ENCODE measurements around the gene AKT2.

DNA sequence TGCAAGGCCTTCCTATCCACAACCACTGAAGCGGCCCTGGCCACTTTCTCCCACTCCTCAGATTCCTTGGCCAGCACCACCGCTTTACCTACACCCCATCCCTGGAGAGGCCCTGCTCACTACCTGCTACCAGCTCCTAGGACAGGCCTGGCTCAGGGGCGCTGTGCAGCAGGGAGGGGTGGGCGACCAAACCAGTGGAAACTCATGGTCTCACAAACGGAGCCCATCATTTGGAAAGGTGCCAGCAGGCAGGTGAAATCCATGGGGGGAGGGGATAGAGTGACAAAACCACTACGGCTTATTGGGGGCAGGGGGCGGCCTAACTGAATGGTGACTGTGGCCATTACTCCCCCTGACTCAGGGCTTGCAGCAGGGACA lies 35.4 kb upstream of the AKT2 start:
- TF ChIP-seq, protein P1, sequence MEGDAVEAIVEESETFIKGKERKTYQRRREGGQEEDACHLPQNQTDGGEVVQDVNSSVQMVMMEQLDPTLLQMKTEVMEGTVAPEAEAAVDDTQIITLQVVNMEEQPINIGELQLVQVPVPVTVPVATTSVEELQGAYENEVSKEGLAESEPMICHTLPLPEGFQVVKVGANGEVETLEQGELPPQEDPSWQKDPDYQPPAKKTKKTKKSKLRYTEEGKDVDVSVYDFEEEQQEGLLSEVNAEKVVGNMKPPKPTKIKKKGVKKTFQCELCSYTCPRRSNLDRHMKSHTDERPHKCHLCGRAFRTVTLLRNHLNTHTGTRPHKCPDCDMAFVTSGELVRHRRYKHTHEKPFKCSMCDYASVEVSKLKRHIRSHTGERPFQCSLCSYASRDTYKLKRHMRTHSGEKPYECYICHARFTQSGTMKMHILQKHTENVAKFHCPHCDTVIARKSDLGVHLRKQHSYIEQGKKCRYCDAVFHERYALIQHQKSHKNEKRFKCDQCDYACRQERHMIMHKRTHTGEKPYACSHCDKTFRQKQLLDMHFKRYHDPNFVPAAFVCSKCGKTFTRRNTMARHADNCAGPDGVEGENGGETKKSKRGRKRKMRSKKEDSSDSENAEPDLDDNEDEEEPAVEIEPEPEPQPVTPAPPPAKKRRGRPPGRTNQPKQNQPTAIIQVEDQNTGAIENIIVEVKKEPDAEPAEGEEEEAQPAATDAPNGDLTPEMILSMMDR (IDR thresholded peaks at IDR 0.05): no peak
- no peak for TF ChIP-seq POLR2A (IDR thresholded peaks at IDR 0.05)
- TF ChIP-seq EP300 (IDR thresholded peaks at IDR 0.05; ENCODE audit: low read depth): no peak

All from transverse colon (tissue), 3 donors.